NCI-H128 (cell line): ENCODE data around the gene ANXA11.

Experiments
- DNase-seq: peaks from one replicate; lab custom pipeline; 2025; ENCODE audit not compliant: unreplicated experiment; lab: John Stamatoyannopoulos, UW

ANXA11 gene

DNA sequence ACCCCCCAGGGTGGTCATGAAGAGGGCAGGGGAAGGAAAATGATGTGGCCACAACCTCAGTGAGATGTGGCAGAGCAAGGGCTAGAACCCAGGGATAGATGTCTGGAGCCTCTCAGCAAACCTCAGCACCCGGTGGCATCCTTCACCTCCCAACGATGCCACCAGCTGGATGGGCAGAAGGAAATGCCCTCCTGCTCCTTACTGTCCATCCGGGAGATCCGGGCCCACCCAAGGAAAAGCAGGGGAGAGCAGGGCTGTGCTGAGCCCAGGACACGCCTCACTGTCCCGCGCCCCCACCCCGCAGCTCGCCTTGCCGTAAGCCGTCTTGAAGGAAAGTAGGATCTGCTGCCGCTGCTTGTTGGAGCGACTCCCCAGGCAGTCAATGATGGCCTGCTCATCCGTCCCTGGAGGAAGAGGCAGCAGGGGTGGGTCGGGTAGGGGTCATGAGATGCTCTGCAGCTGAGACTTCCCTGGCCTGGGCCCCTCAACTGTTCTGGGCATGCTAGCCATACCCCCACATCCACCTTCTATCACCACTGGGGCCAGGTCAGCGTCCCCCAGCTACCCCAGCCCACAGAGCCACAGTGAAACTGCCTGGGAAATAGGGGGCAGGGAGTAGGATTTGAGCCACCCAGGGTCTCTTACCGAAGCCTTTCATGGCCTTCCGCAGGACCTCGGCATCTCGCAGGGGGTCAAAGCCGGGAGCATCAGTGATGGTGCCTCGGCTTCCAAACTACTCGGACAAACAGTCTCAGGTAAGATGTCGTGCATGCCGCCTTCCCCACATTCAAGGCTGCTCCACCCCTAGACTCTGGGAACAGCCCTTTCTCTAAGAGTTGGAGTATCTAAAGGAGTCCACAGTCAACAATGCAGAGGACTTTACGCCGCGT is 38.5 kb downstream of the ANXA11 start:
- DNase-seq: no peak

DNA sequence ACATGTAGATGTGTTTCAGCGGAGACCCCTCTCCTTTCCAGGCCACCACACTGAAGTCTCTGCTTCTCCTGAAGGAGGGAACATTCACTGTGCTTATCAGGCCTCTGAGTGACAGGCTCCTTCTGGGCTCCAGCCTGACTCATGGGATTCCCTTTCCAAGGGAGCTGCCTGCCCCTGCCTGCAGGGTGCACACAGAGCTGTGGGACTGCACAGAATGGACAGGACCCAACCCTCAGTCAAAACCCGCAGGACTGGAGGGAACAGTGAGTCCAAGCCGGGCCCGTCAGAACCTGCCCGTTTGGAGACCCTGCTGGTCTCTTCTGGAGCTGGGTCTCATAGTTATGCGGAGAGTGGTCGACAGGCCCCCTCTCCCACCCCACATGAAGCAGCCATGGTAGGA is 40.2 kb downstream of the ANXA11 start:
- DNase-seq: no peak

DNA sequence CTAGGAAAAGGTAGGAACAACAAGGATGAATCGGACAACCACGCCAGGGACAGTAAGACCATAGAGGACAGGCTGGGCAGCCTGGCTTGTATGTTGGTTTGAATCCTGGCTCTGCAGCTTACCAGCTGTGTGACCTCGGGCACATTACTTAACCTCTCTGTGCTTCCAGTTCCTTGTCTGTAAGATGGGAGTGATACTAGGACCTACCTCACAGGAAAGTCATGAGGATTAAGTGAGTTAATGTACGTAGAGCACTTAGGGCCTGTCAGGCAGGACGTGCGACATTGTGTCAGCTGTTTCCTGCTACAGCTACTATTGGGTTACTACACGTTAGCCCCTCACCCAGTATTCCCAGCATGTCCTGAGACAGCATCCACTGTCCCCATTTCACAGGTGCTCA is 40.7 kb downstream of the ANXA11 start:
- DNase-seq: no peak

DNA sequence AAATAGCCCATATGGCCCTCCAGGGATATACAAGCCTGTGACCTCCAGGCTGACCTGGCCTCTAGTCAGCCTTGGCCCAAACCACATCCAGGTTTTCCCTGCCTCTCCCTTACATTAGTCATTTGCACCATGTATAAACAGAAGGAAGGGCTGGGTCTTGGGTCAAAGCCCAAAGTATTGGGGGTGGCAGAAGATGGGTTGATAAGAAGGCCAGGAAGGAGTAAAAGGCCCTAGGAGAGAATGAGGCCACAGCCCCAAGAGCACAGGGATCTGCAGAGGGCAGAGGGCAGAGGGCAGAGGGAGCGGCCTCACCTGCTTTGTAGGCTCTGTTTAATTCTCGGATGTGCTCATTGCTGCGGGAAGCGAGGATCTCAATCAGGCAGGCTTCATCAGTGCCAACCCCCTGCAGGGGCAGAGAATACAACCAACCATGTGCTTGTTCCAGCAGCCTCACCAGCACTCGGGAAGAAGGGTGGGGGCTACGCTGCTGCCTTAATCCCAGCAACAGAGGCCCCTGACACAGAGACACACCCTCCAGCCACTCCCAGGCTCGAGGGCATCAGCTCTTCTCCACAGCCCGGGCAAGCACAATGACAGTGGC is 41.5 kb downstream of the ANXA11 start:
- no peak for DNase-seq

DNA sequence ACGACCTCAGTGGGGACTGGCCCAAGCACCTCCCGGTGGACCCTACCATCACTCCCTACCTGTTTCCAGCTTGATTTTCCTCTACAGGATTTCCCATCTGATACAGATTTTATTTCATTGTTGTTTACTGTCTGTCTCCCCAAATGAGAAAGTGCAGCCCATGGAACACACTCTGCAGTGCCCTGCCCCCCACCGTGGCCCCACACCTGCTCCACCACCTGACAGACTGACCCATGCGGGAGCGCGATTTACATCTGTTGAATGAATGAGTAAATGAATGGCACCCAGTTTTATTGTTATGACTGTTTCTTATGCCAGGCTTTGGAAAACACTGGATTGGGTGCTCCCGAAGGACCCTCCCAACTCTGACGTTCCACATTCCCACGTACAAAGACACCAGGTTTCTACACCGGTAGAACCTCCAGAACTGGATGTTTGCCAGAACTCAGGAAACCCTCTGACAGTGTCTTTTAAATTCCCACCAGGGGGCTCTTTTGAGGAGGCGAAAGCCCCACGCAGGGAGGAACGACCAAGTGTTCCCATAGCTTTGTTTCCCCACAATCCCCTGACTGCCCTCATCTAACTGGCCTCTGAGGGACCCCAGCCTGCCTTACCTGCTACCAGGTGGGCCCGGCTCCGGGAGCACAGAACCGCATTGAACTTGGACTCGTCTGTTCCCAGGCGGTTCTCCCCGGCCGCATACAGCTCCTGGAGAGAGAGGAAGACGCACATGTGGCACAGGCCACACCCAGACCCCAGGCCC is 43.8 kb downstream of the ANXA11 start:
- no peak for DNase-seq

DNA sequence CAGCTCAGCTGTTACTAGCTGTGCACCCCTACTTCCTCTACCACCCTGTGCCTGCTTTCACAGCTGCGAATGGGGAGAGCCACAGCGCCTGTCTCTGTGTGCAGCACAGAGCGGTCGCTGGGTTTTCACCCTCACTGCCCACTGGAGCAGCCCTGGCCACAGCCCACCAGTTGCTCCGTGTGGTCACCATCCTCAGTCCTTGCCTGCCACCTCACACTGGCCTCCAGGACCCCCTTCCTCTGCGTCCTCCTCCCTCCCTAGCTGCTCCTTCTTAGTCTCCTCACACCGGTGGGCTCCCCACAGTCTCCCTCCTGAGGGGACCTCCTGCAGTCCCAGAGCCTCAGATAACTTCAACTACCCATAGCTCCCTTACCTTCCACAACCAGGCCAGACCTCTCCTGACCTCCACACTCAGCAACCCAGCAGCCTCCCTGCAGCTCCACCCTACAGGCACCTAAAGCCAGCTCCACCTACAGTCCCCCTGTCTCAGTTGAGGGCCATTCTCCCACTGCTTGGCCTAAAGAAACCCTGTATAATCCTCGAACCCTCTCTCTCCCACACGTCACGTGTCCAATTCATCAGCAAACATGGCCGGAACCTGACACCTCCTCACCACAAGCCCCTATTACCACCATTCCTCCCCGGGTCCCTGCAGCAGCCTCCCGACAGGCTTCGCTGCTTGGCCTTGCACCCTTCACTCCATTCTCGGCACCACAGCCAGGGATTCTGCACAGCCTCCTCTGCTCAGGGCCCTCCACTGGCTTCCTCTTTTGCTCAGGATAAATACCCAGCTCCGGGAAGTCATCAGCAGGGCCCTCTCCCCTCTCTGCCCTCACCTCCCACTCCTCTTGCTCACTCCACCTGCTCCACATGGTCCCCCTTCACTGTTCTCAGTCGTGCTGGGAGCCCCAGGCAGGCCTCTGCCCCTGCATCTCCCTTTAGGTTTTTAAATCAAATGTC is 44.7 kb downstream of the ANXA11 start:
- no peak for DNase-seq

DNA sequence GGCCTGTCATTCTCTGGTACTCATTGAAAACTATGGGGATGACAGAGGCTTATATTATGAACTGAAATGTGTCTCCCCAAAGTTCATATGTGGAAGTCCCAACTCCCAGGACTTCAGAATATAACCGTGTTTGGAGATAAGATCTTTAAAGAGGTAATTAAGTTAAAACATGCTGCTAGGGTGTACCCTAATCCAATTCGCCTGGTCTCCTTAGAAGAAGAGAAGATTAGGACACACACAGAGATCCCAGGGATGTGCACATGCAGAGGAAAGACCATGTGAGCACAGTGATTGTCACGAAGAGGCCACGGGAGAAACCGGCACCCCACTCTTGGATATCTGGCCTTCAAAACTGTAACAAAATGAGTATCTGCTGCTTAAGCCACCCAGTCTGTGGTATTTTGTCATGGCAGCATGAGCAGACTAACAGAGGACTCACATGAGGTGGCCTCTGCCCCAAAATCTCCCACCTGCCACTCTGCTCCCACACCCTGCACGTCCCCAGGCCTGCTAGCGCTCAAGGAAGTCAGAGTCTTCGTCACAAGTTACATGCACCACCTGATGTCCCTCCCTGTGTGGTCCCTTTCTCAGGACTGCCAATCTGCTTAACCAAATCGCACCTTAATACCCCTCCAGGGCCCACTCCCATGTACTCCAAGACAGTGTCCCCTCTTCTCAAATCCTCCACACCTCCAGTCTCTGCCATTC is 46.0 kb downstream of the ANXA11 start:
- DNase-seq: no peak

DNA sequence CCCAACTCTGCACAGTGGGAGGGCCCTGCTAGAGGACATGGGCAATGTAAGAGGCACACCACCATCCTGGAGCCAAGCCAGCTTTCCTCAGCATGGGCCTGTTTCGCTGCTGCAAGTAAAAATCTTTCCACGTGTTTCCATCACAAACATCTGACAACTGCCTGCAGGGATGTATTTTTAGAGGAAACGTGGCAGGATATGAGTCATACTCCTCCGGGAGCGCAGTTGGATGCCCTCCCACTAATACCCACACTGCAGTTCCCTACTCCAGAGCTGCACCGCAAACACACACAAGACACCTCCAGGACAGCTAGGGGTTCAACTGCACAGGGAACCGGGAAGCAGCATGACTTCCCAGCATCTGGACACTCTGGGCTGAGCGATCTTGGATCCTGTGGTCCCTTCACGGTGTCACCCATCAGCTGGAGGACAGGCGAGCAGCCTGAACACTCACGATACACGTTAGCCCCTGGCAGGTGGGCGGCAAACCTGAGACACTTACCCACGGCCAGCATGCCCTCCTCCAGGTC is 46.7 kb downstream of the ANXA11 start:
- no peak for DNase-seq

DNA sequence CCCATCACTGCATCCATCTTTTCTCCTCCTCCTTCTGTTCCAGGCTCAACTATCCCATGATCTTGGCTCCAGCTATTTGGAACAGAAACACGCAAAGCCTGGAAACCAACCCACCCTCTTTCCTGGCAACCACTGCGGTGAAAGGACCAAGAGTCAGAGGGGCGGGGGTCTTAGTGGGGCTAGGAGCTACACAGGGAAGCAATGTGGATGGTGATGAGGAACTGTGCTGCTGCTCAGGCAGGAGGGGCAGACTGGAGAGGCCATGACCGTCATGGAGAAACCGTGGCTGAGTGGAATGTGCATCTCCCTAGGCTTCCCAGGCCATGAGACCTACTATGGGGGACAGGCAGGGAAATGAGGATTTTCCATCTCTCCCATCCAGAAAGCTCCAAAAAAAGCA is 47.2 kb downstream of the ANXA11 start:
- no peak for DNase-seq

DNA sequence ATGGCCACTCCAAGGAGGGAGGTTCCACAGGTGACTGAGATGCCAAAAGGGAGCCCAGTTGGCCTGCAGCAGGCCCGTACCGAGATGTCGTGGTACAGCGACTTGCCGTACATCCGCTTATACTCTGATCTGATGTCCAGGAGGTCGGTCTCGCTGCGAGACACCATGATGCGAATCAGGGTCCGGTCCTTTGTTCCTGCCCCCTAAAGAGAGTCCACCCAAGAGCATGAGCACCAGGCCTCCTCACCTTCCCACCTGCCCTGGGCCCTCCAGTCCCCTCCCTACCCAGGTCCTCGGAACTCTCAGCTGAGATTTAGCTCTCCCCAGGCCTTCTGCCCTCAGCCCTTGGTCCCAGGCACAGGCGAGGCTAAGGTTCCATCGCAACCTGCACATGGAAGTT is 47.8 kb downstream of the ANXA11 start:
- no peak for DNase-seq

DNA sequence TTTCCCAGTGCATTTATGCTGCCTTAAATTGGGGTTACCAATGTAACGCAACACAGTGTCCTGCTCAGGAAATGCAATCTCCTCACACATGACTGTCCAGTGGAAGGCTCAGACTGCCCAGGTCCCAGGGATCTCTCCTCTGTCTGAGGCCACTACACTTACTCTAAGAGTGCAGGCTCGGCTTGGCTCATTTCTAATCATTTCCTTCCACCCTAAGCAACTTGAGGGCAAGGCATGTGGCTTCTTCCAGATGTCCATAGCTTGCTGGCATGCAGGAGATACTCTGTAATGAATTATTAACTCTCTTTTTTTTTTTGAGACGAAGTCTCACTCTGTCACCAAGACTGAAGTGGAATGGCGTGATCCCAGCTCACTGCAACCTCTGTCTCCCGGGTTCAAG is 49.1 kb downstream of the ANXA11 start:
- no peak for DNase-seq

DNA sequence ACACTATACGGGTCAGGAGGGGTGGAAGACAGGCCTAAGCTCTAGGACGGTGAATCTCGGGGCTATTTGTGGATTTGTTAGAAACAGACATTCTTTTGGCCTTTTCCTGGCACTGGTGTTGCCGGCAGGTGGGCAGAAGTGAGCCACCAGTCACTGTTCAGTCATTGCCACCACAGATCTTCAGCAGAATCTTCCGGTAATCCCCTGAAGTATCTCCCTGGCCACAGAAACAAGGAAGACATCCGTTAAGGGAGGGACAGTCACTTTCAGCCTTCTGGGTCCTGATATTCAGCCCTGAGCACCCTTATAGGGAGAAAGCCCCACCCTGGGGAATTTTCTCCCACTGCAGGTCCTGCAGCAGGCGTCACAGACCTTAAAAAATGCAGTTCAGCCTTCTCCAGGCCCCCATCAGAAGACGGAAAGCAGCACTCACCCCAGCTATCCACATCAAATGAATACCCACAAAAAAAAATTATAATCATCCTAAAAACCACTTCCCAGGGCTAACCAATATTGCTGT is 49.6 kb downstream of the ANXA11 start:
- DNase-seq: no peak

DNA sequence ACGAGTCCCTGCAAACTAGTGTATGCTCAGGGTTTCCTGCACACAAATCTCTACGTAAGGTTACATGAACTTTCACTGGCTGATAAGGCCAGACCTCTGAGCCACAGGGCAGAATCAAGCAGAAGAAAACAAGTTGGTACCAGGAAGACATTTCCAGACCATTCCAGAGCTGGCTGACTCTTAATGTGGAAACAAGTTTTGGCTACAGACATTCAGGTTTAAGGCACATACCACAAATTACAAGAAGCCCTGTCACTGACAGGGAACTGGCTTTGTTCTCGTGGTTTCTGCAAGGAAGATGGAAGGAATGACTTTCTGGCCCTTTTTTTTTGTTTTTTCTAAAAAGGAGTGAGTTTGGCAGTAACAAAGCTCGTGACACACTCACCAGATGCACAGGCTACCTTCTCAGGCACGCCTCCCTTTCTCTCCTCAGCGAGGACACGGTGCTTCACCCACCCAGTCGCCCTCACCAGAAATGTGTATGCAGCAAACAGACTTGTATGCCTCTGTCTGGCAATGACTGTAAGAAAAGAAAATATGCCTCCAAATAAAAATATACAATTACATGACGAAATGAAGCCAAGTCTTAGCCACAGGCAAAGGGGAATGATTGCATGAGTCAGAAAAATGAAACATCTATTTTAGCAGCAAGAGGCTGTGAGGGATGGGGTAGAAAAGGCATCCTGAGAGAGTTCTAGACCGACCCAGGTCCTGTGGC is 50.2 kb downstream of the ANXA11 start:
- DNase-seq: no peak

DNA sequence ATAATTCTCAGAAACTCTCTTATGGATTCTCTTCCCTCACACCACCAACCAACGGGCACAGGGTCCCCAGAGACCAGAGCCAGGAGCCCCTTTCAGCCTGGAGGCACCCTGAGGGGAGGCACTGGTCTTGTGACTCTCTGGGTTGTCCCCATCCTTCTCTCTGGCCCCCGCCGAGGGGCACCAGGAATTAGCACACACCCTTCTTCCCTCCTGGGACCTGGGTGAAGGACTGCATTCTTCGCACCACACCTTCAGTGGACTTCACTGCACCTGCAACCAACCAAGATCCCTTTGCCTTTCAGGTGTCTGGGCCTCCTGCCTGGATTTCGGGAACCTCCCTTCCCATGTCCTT is 50.7 kb downstream of the ANXA11 start:
- DNase-seq: no peak

DNA sequence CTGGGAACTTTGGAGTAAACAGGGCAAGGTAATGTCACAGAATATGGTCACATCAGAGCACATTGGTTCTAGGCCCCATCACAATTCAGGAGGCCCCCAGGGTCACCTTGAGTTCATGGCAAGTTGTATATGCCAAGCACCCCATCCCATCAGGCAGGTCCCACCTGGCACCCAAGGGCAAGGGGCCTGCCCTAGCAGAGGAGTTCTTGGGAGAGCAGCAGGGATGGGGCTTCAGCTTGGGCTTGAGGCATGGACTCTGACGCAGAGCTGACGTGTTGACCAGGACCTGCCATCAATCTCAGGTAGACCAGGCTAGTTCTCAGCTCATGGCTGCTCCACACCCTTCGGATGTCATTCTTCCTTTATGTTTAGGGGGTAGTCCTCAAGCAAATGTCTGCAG is 51.9 kb downstream of the ANXA11 start:
- no peak for DNase-seq

DNA sequence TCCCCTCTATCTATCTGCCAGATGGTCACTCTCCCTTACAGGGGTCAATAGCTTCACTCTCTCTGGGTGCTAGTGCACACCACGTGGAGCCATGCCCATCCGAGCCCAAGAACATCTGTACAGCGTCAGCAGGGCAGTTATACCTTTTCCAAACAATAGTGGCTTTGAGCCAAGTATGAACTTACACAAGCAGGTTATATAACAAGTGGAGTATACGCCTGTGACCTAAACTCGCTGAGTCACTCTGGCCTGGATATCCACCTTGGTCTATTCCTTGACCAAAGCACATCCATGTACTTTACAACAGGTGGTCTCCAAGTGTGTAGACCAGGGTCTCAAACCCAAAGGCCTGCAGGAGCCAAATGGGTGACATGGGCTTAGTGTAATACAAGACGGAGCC is 52.5 kb downstream of the ANXA11 start:
- no peak for DNase-seq

DNA sequence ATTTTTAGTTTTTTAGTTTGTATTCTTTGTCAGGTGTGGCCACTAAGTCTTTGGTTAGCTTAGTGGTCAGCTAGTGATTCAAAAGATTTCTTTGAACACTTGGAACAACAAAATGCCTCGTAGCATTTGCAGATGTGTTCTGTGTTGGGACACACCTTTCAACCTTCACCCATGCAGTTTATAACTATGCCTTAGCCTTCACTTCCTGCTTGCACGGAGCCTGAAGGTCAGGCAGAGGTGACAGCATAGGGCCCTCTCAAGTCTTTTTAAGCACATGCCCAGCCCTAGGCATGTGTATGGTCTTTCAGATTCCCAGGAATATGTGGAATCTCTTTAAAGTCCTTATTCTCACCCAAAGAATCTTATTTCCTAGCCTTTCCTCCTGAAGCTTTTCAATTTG is 55.2 kb downstream of the ANXA11 start:
- DNase-seq: no peak

DNA sequence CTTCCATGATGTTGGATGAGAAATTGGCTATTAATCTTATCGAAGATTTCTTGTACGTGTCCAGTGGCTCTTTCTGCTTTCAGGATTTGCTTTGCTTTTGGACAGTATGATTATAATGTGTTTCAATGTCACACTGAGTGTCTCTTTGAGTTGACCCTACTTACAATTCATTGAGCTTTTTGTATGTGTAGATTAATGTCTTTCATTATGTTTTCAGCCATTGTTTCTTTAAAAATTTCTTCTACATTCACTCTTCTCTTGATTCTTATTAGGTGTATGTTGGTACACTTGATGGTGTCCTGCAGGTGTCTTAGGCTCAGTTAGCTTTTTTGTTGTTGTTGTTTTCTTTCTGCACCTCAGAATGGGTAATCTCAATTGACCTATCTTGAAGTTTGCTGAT is 56.2 kb downstream of the ANXA11 start:
- no peak for DNase-seq

DNA sequence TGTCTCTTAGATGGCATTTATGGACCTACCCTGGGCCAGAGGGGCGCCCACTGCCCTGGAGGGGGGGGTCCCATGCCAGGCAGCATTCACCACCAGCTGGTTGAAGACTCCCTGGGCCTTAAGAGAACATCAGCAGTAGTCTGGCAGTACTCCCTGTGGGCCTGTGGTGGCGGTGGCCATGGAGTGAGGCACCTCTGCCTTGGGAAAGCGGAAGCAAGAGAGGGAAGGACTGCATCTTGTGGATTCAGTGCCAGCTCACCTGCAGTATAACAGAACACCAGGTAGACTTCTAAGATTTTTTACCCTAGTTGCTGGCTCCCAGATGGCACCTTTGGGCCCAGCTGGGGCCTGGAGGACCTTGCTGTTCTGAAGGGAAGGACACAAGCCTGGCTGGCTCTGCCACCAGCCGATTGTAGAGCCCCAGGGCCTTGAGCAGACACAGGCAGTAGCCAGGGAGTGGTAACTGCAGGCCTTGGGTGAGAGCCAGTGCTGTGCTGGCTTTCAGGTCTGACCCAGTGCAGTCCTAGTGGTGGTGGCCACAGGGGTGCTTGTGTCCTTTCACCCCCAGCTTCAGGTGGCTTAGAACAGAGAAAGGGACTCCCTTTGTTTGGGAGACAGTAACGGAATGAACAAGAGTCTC is 57.1 kb downstream of the ANXA11 start:
- DNase-seq: no peak
